HL-60 (cell line): ENCODE measurements around the gene C19orf12.
A peak's percentile ranks its signal among the peaks of the same experiment; 100 is the strongest.

Source experiments
- DNase-seq, 2 experiments: peaks; one replicate each; pipeline ENCODE4 v3.0.0-alpha.2; 2010 to 2020; ENCODE audit warnings: low read depth in 1 of 2, low spot score in 1 of 2
- H3K27ac ChIP-seq: fragments of 250-450 bp; sonication (Bioruptor Pico); replicated peaks from 2 replicates; pipeline ENCODE4 v1.5.1; 2020; ENCODE audit warnings: mild to moderate bottlenecking, moderate library complexity
- H3K27me3 ChIP-seq: fragments of 250-450 bp; sonication (Bioruptor Pico); 2 replicates; pipeline ENCODE4 v1.5.1; 2021; ENCODE audit warnings: mild to moderate bottlenecking, moderate library complexity; ENCODE audit not compliant: insufficient read depth, poor library complexity, severe bottlenecking
- H3K4me3 ChIP-seq: replicated peaks from 2 replicates; pipeline ENCODE4 v1.5.1; 2011; ENCODE audit warnings: mild to moderate bottlenecking, control low read depth, low read length; ENCODE audit not compliant: insufficient read depth
- GABPA ChIP-seq: IDR thresholded peaks from 2 replicates; pipeline ENCODE4 v1.6.1; 2012; ENCODE audit warnings: low read depth
- POLR2AphosphoS5 ChIP-seq: IDR thresholded peaks from 2 replicates; pipeline ENCODE4 v1.6.1; 2012; ENCODE audit warnings: low read depth
- SPI1 ChIP-seq: IDR thresholded peaks from 2 replicates; pipeline ENCODE4 v1.6.1; 2012; ENCODE audit warnings: low read depth, mild to moderate bottlenecking, borderline replicate concordance
- TF ChIP-seq, protein P1 (sequence below): IDR thresholded peaks from one replicate; pipeline ENCODE4 v1.5.1; 2011; ENCODE audit warnings: low read length, control low read depth, inconsistent platforms; ENCODE audit not compliant: insufficient read depth
- TF ChIP-seq, protein P2 (sequence below): IDR thresholded peaks from 2 replicates; pipeline ENCODE4 v1.6.1; 2012; ENCODE audit warnings: low read depth; ENCODE audit not compliant: insufficient replicate concordance

Gene C19orf12

DNA sequence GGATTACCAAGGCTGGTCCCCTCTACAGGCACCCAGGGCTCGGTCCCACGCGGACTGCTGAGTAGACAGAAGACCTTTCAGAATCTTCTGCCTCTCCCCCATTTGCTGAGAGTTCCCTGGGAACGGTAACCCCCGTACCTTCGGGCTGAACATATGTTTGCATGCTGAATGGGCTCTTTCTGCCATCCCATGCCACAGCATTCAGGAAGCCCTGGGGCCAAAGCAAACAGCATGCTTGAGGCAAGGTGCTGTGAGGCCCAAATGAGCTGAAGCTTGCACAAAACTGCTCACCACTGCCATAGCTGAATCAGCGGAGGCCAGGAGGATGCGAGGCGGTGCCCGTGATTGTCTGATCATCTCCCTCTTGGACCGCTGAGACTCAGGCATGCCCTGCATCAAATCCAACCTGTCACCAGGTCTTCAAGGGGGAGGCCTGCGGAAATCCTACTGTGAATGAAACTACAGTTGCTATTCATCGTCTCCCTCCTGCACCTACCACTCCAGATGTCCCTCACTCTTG, 16.3 kb upstream of the C19orf12 start:
- TF ChIP-seq POLR2AphosphoS5 (no peak), SPI1 (no peak), GABPA (no peak)
- TF ChIP-seq, protein P1, sequence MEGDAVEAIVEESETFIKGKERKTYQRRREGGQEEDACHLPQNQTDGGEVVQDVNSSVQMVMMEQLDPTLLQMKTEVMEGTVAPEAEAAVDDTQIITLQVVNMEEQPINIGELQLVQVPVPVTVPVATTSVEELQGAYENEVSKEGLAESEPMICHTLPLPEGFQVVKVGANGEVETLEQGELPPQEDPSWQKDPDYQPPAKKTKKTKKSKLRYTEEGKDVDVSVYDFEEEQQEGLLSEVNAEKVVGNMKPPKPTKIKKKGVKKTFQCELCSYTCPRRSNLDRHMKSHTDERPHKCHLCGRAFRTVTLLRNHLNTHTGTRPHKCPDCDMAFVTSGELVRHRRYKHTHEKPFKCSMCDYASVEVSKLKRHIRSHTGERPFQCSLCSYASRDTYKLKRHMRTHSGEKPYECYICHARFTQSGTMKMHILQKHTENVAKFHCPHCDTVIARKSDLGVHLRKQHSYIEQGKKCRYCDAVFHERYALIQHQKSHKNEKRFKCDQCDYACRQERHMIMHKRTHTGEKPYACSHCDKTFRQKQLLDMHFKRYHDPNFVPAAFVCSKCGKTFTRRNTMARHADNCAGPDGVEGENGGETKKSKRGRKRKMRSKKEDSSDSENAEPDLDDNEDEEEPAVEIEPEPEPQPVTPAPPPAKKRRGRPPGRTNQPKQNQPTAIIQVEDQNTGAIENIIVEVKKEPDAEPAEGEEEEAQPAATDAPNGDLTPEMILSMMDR, result no peak
- TF ChIP-seq, protein P2, sequence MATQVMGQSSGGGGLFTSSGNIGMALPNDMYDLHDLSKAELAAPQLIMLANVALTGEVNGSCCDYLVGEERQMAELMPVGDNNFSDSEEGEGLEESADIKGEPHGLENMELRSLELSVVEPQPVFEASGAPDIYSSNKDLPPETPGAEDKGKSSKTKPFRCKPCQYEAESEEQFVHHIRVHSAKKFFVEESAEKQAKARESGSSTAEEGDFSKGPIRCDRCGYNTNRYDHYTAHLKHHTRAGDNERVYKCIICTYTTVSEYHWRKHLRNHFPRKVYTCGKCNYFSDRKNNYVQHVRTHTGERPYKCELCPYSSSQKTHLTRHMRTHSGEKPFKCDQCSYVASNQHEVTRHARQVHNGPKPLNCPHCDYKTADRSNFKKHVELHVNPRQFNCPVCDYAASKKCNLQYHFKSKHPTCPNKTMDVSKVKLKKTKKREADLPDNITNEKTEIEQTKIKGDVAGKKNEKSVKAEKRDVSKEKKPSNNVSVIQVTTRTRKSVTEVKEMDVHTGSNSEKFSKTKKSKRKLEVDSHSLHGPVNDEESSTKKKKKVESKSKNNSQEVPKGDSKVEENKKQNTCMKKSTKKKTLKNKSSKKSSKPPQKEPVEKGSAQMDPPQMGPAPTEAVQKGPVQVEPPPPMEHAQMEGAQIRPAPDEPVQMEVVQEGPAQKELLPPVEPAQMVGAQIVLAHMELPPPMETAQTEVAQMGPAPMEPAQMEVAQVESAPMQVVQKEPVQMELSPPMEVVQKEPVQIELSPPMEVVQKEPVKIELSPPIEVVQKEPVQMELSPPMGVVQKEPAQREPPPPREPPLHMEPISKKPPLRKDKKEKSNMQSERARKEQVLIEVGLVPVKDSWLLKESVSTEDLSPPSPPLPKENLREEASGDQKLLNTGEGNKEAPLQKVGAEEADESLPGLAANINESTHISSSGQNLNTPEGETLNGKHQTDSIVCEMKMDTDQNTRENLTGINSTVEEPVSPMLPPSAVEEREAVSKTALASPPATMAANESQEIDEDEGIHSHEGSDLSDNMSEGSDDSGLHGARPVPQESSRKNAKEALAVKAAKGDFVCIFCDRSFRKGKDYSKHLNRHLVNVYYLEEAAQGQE, result no peak
- H3K4me3 ChIP-seq, result no peak overlapping the region
- DNase-seq, result no peak
- H3K27me3 ChIP-seq, result no peaks in the 10 kb centered on the region
- no peak overlapping the region for H3K27ac ChIP-seq

DNA sequence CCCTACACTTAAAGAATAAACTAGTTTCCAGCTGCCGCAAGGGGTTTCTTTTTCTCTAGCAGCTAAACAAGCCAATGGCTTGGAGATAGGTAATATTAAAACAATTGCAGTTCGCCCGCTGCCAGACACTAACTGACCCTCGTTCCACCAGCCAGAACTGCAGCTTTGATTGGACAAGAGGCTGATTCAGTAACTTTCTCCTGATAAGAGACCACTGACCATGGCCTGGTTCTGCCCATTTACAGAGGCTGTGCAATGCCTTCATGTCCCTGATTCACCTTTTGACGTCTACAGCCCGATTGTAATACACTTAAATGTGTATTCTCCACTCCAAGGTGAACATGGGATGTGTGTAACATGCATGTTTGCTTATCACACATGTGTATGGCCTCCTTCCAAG, 12.8 kb upstream of the C19orf12 start:
- H3K27ac ChIP-seq, result no peak overlapping the region
- TF ChIP-seq POLR2AphosphoS5, result no peak
- no peak for TF ChIP-seq GABPA
- TF ChIP-seq, protein P1, result no peak
- no peak for TF ChIP-seq SPI1
- TF ChIP-seq, protein P2, result no peak
- H3K27me3 ChIP-seq, result no peaks in the 10 kb centered on the region
- no peak for DNase-seq
- no peak overlapping the region for H3K4me3 ChIP-seq

DNA sequence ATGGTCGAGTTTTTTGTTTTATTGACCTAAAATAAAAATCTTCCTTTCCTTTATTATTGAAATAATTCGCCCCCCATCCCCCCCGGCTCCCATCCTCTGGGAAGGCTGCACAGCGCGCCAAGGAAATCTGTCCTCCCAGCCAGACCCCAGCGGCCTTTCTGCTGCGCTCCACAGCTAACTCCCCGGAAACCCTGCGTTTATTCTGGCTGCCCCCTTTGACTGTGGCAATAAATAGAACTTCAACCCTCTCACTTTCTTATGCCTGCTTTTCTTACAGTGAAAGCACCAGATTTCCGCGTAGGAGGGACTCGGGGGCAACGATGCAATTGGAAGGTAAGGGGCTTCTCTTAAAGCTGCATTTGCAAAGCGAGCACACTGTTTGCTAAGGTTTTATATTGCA, 9.7 kb upstream of the C19orf12 start:
- H3K27ac ChIP-seq, result peak overlapping the region; percentile 32
- no peak overlapping the region for H3K4me3 ChIP-seq
- TF ChIP-seq POLR2AphosphoS5, result no peak
- TF ChIP-seq GABPA, result no peak
- TF ChIP-seq SPI1, result no peak
- TF ChIP-seq, protein P1, result no peak
- TF ChIP-seq, protein P2, result no peak
- H3K27me3 ChIP-seq, result no peaks in the 10 kb centered on the region
- no peak for DNase-seq
